ENCODE results near the gene MAN1B1.

Gene MAN1B1

DNA sequence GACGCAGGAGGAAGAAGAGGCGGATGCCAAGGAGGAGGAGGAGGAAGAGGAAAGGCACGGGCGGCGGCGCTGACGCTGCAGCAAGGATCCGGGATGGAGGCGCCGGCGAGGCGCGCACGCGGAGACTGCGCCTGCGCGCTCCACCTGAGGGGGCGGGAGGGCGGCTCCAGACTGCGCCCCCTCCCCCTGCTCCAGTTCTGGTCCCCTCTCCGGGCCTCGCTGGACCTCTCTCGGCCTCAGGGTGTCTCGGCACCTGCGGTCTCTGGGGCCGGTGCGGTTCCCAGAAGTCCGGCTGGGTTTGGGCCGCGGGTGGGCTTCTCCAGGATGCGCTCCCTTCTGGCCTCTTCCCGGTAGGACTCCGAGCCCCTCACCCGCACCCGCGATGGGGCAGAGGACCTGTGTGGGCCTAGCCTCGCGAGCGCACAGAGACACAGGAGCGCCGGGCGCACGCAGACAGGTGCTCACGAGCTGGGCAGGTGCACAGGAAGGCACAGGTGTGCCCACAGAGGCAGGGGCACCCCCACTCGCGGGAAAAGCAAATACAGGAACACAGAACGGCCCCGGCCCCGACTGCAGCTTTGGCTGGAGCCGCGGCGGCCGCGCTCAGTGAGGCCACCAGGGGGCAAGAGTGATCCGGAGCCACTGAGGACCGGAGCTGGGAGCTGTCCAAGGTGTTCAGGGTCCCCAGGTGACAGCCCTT is 40.5 kb upstream of the MAN1B1 start, which contains the start of gene NPDC1:
TSS of gene NPDC1 (minus strand) at position 90 of the 700 bp plus-strand sequence. CDS start 188 bp downstream, outside the sequence.
- peaks cover 0 to 39% (median 12%) of the 10 kb centered on the region in 5 experiments for H3K27me3 ChIP-seq (replicated peaks in 2 of 5; ENCODE audit: control insufficient read depth in 4 of 5, insufficient read depth in 5 of 5, low read length in 4 of 5)
- WGBS (ENCODE audit: insufficient coverage), result under 1% methylated on average over 49 of the region's 57 CpGs
- peaks cover 0 to 50% (median 45%) of the 10 kb centered on the region in 4 experiments for H3K4me1 ChIP-seq (ENCODE audit: control extremely low read depth in 1 of 4, control insufficient read depth in 4 of 4, insufficient read depth in 4 of 4, low read length in 3 of 4)
- H3K36me3 ChIP-seq (ENCODE audit: control insufficient read depth in 4 of 4, insufficient read depth in 4 of 4, low read length in 3 of 4), result peaks cover 0 to 10% (median 3%) of the 10 kb centered on the region in 4 experiments
- peak; percentile 72 to 86 (median 86) for DNase-seq
- no peak within 1 kb of the TSS for H3K27ac ChIP-seq (ENCODE audit: insufficient read depth in 1 of 2, low read depth in 1 of 2, low read length in 2 of 2, poor library complexity in 1 of 2, severe bottlenecking in 2 of 2)
- no peaks in the 10 kb centered on the region for H3K9me3 ChIP-seq (ENCODE audit: control extremely low read depth in 1 of 5, control insufficient read depth in 4 of 5, insufficient read depth in 2 of 5, low read depth in 1 of 5, low read length in 4 of 5)
- ChIA-PET CTCF (interaction anchor here (0.7 to 2.2 kb wide), 17 partner anchors 8 to 252 kb away, joined by 3 to 48 read pairs (median 6); partner anchors contain the start of genes CCDC183 and SAPCD2), POLR2A (interaction anchor here (0.8 to 1.6 kb wide), 2 partner anchors 11 to 246 kb away, joined by 3 to 4 read pairs; no protein-coding TSS in a partner anchor)
- H3K4me3 ChIP-seq (ENCODE audit: control insufficient read depth in 1 of 7, extremely low read depth in 1 of 7, insufficient read depth in 4 of 7, low read depth in 2 of 7, low read length in 6 of 7), result peak within 1 kb of the TSS; percentile 51 to 85 (median 73)

DNA sequence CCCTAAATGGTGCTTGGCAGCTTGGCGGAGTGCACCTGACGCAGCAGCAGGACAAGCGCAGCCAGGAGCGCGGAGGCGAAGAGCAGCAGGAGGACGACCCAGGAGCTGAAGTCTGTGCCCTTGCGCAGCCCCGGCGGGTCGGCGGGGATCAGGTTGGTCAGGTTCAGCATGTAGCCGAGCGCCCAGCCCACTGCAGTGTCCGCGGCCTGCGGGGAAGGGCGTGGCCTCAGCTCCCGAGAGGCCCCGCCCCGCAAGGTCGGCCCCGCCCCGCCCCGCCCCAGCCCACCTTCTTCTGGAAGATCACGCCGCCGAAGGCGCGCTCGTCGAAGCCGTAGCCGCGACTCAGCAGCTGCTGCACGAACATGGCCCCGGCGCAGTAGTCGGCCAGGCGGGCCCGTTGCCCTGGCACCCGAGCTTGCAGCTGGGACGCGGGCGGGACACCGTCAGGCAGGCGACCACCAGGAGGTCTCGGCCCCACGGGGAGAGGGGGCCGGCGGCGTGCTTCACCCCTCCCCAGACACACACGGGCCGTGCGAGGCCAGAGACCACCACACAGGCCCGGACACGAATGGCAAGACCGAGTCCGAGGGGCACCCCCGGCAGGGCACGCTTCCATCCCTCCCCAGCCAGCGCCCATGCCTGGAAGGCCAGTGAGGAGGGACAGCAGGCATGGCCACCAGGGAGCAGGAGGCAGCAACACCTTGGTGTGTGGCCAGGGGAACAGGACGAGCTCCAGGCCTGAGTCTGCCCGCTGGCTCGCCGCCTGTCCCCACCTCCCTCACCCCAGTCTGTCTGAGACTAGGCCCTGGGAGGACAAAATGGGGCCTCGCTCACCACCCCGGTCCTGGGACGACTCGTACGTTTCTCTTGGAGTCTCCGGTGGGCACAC is 37.9 kb upstream of the MAN1B1 start:
- no peak for DNase-seq
- peaks cover 0 to 66% (median 26%) of the 10 kb centered on the region in 5 experiments for H3K27me3 ChIP-seq (replicated peaks in 2 of 5; ENCODE audit: control insufficient read depth in 4 of 5, insufficient read depth in 5 of 5, low read length in 4 of 5)
- H3K36me3 ChIP-seq (ENCODE audit: control insufficient read depth in 4 of 4, insufficient read depth in 4 of 4, low read length in 3 of 4), result no peaks in the 10 kb centered on the region
- ChIA-PET CTCF (interaction anchor here (0.9 to 3.5 kb wide), 5 partner anchors 11 to 20 kb away, joined by 3 to 41 read pairs (median 7); partner anchors contain the start of gene SAPCD2), POLR2A (no interaction called here)
- H3K9me3 ChIP-seq (ENCODE audit: control extremely low read depth in 1 of 5, control insufficient read depth in 4 of 5, insufficient read depth in 2 of 5, low read depth in 1 of 5, low read length in 4 of 5), result no peaks in the 10 kb centered on the region
- no peak overlapping the region for H3K4me3 ChIP-seq (ENCODE audit: control insufficient read depth in 1 of 7, extremely low read depth in 1 of 7, insufficient read depth in 4 of 7, low read depth in 2 of 7, low read length in 6 of 7)
- H3K4me1 ChIP-seq (ENCODE audit: control extremely low read depth in 1 of 4, control insufficient read depth in 4 of 4, insufficient read depth in 4 of 4, low read length in 3 of 4), result peaks cover 0 to 44% (median 37%) of the 10 kb centered on the region in 4 experiments
- WGBS (ENCODE audit: insufficient coverage), result 37% methylated on average over 53 of the region's 72 CpGs
- H3K27ac ChIP-seq (ENCODE audit: insufficient read depth in 1 of 2, low read depth in 1 of 2, low read length in 2 of 2, poor library complexity in 1 of 2, severe bottlenecking in 2 of 2), result no peak overlapping the region

DNA sequence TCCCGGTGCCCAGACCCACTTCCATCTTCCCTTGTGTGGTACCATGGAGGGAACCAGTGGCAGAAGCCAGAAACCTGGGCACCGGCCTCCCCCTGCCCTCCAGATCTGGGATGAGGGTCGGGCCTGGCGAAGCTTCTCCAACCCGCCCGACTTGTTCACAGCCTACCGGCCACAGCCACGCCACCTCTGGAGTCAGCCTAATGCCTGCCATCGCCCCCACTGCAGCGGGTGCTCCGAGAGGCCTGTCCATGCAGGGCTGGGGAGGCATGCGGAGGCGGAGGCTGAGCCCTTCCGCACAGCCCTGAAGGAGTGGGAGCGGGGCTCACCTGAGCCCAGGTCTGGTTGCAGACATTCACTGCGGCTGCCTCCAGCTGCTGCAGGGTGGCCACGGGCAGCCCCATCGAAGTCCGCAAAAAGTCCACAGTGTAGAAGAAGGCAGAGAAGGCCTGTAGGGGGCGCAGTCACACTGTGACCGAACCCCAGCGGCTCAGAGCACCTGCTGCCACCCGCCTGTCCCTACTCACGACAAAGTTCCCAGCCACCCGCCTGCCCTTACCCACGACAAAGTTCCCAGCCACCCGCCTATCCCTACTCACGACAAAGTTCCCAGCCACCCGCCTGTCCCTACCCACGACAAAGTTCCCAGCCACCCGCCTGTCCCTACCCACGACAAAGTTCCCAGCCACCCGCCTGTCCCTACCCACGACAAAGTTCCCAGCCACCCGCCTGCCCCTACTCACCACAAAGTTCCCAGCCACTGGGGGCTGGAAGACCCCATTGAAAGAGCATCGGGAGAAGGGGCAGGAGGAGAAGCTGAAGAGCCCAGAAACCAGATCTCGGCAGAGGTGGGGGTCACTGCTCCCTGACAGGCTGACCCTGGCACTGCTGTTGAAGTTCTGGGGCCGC is 37.0 kb upstream of the MAN1B1 start:
- H3K4me1 ChIP-seq (ENCODE audit: control extremely low read depth in 1 of 4, control insufficient read depth in 4 of 4, insufficient read depth in 4 of 4, low read length in 3 of 4), result peaks cover 0 to 36% (median 32%) of the 10 kb centered on the region in 4 experiments
- ChIA-PET CTCF (interaction anchor here (0.9 to 3.5 kb wide), 5 partner anchors 11 to 21 kb away, joined by 3 to 41 read pairs (median 7); partner anchors contain the start of gene SAPCD2), POLR2A (no interaction called here)
- peak in 2 of 3 donors; percentile 68 to 82 for DNase-seq
- 43% methylated on average over 36 of the region's 38 CpGs for WGBS (ENCODE audit: insufficient coverage)
- no peaks in the 10 kb centered on the region for H3K36me3 ChIP-seq (ENCODE audit: control insufficient read depth in 4 of 4, insufficient read depth in 4 of 4, low read length in 3 of 4)
- no peak overlapping the region for H3K4me3 ChIP-seq (ENCODE audit: control insufficient read depth in 1 of 7, extremely low read depth in 1 of 7, insufficient read depth in 4 of 7, low read depth in 2 of 7, low read length in 6 of 7)
- H3K27ac ChIP-seq (ENCODE audit: insufficient read depth in 1 of 2, low read depth in 1 of 2, low read length in 2 of 2, poor library complexity in 1 of 2, severe bottlenecking in 2 of 2), result no peak overlapping the region
- H3K9me3 ChIP-seq (ENCODE audit: control extremely low read depth in 1 of 5, control insufficient read depth in 4 of 5, insufficient read depth in 2 of 5, low read depth in 1 of 5, low read length in 4 of 5), result no peaks in the 10 kb centered on the region
- peaks cover 0 to 75% (median 26%) of the 10 kb centered on the region in 5 experiments for H3K27me3 ChIP-seq (replicated peaks in 2 of 5; ENCODE audit: control insufficient read depth in 4 of 5, insufficient read depth in 5 of 5, low read length in 4 of 5)

DNA sequence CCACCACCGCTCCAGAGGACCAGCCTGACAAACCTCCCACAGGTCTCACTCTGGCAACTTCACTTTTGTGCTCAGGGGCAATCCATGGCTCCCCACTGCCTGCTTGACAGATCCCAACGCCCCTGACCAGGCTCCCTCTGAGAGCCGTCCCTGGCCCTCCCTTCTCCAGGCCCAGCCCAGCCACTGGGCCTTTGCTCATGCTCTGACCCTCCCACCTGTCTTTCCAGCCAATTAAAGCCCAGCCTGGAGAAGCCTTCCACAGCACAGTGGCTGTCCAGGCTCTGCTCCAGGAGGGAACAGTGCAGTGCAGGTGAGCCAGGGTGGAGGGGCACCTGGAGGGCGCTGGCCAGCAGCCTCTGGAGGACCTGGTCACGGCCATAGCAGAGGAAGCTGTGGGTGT is 36.2 kb upstream of the MAN1B1 start:
- CTCF ChIA-PET, result interaction anchor here (3.5 kb wide), 1 partner anchor 18 kb away, joined by 41 read pairs; the partner anchor contains the start of gene SAPCD2
- Histone ChIP-seq H3K27ac (ENCODE audit: insufficient read depth in 1 of 2, low read depth in 1 of 2, low read length in 2 of 2, poor library complexity in 1 of 2, severe bottlenecking in 2 of 2) (no peak overlapping the region), H3K4me1 (ENCODE audit: control extremely low read depth in 1 of 4, control insufficient read depth in 4 of 4, insufficient read depth in 4 of 4, low read length in 3 of 4) (peaks cover 0 to 28% (median 24%) of the 10 kb centered on the region in 4 experiments), H3K27me3 (replicated peaks in 2 of 5; ENCODE audit: control insufficient read depth in 4 of 5, insufficient read depth in 5 of 5, low read length in 4 of 5) (peaks cover 0 to 82% (median 26%) of the 10 kb centered on the region in 5 experiments), H3K36me3 (ENCODE audit: control insufficient read depth in 4 of 4, insufficient read depth in 4 of 4, low read length in 3 of 4) (no peaks in the 10 kb centered on the region), H3K9me3 (ENCODE audit: control extremely low read depth in 1 of 5, control insufficient read depth in 4 of 5, insufficient read depth in 2 of 5, low read depth in 1 of 5, low read length in 4 of 5) (no peaks in the 10 kb centered on the region), H3K4me3 (ENCODE audit: control insufficient read depth in 1 of 7, extremely low read depth in 1 of 7, insufficient read depth in 4 of 7, low read depth in 2 of 7, low read length in 6 of 7) (no peak overlapping the region)
- no peak for DNase-seq
- 93% methylated on average over 4 of the region's 5 CpGs for WGBS (ENCODE audit: insufficient coverage)
- POLR2A ChIA-PET, result no interaction called here

DNA sequence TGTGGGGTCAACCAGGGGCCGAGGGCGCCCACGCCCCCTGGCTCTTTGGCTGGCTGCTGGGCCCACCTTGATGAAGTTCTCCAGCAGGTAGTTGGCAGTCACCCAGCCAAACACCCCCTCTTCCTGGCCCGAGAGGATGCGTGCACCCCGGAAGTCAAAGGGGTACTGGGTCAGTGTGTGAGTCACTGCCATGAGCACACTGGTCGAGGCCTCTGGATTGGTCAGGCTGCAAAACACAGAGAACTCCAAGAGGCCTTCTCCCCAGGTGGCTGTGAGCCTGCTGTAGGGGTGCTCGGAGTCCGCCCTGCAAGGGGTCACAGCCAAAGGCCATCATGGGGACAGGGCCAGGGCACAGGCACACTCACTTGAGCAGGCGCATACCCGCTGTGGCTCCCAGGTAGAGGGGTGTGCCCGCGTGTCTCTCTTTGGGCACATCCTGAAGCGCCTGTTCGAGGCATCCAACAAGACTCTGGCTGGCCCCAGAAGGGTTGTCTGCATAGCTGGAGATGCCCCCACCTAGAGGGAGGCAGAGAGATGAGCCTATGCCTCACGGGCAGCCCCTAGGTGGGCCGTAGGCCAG is 35.5 kb upstream of the MAN1B1 start:
- peaks cover 0 to 24% (median 21%) of the 10 kb centered on the region in 4 experiments for H3K4me1 ChIP-seq (ENCODE audit: control extremely low read depth in 1 of 4, control insufficient read depth in 4 of 4, insufficient read depth in 4 of 4, low read length in 3 of 4)
- no peak for DNase-seq
- peaks cover 0 to 85% (median 26%) of the 10 kb centered on the region in 5 experiments for H3K27me3 ChIP-seq (replicated peaks in 2 of 5; ENCODE audit: control insufficient read depth in 4 of 5, insufficient read depth in 5 of 5, low read length in 4 of 5)
- H3K4me3 ChIP-seq (ENCODE audit: control insufficient read depth in 1 of 7, extremely low read depth in 1 of 7, insufficient read depth in 4 of 7, low read depth in 2 of 7, low read length in 6 of 7), result no peak overlapping the region
- ChIA-PET CTCF (interaction anchor here (1.9 to 3.5 kb wide), 2 partner anchors 16 to 18 kb away, joined by 11 to 41 read pairs; partner anchors contain the start of gene SAPCD2), POLR2A (no interaction called here)
- no peaks in the 10 kb centered on the region for H3K9me3 ChIP-seq (ENCODE audit: control extremely low read depth in 1 of 5, control insufficient read depth in 4 of 5, insufficient read depth in 2 of 5, low read depth in 1 of 5, low read length in 4 of 5)
- no peaks in the 10 kb centered on the region for H3K36me3 ChIP-seq (ENCODE audit: control insufficient read depth in 4 of 4, insufficient read depth in 4 of 4, low read length in 3 of 4)
- no peak overlapping the region for H3K27ac ChIP-seq (ENCODE audit: insufficient read depth in 1 of 2, low read depth in 1 of 2, low read length in 2 of 2, poor library complexity in 1 of 2, severe bottlenecking in 2 of 2)
- WGBS (ENCODE audit: insufficient coverage), result 91% methylated on average over 17 of the region's 17 CpGs

DNA sequence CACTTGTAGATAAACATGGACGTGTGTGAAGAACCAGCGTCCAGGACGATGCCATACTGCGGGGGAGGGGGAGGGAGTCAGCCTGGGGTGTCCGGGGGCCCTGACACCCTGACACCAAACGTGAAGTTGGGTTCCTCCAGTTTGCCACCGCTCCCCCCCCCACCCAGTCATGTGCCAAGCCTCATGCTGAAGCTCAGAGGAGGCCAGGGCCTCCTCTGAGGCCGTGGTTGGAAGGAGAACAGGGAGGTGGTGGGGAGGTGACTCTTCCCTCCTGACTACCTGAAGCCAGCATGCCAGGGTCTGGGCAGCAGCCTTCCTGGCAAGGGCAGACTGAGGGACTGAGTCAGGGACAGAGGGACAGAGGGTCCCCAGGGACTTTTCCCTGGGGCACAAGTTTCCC is 34.5 kb upstream of the MAN1B1 start:
- no peaks in the 10 kb centered on the region for H3K36me3 ChIP-seq (ENCODE audit: control insufficient read depth in 4 of 4, insufficient read depth in 4 of 4, low read length in 3 of 4)
- H3K27me3 ChIP-seq (replicated peaks in 2 of 5; ENCODE audit: control insufficient read depth in 4 of 5, insufficient read depth in 5 of 5, low read length in 4 of 5), result peaks cover 0 to 84% (median 26%) of the 10 kb centered on the region in 5 experiments
- POLR2A ChIA-PET, result no interaction called here
- H3K4me3 ChIP-seq (ENCODE audit: control insufficient read depth in 1 of 7, extremely low read depth in 1 of 7, insufficient read depth in 4 of 7, low read depth in 2 of 7, low read length in 6 of 7), result no peak overlapping the region
- no peak overlapping the region for H3K27ac ChIP-seq (ENCODE audit: insufficient read depth in 1 of 2, low read depth in 1 of 2, low read length in 2 of 2, poor library complexity in 1 of 2, severe bottlenecking in 2 of 2)
- WGBS (ENCODE audit: insufficient coverage), result 90% methylated on average over 5 of the region's 8 CpGs
- CTCF ChIA-PET, result interaction anchor here (0.5 to 1.9 kb wide), 5 partner anchors 9 to 174 kb away, joined by 3 to 11 read pairs (median 4); no protein-coding TSS in a partner anchor
- H3K4me1 ChIP-seq (ENCODE audit: control extremely low read depth in 1 of 4, control insufficient read depth in 4 of 4, insufficient read depth in 4 of 4, low read length in 3 of 4), result peaks cover 0 to 16% (median 15%) of the 10 kb centered on the region in 4 experiments
- no peak for DNase-seq
- H3K9me3 ChIP-seq (ENCODE audit: control extremely low read depth in 1 of 5, control insufficient read depth in 4 of 5, insufficient read depth in 2 of 5, low read depth in 1 of 5, low read length in 4 of 5), result no peaks in the 10 kb centered on the region
